CD14-positive monocyte (primary cell): ENCODE measurements around the gene GPR21. TPM values are rescaled to one million over a fixed set of nuclear protein-coding genes. Genes with fewer than 3 reads are reported as not detected.

Source experiments
- DNase-seq, 3 donors: peaks; one replicate each; pipeline ENCODE4 v3.0.0-alpha.2; 2011 to 2022
- H2AFZ ChIP-seq: 2 replicates; pipeline ENCODE4 v1.6.0; 2012; ENCODE audit warnings: mild to moderate bottlenecking, low read depth, low read length, inconsistent platforms; ENCODE audit not compliant: insufficient read depth, poor library complexity, severe bottlenecking
- H3K27ac ChIP-seq, 2 donors: 1 replicate in 1 of 2; 2 replicates in 1 of 2; pipeline ENCODE4 v1.5.1; 2012 to 2013; ENCODE audit warnings: low read length in 2 of 2, control low read depth in 1 of 2, inconsistent platforms in 1 of 2, low read depth in 1 of 2, mild to moderate bottlenecking in 1 of 2
- H3K27me3 ChIP-seq, 2 donors: one replicate each; pipeline versions ENCODE4 v1.6.0 to v1.6.1; 2011 to 2013; ENCODE audit warnings: low read length in 2 of 2; ENCODE audit not compliant: control insufficient read depth in 2 of 2, insufficient read depth in 2 of 2
- H3K36me3 ChIP-seq, 2 donors: replicated peaks in 1 of 2; 1 replicate in 1 of 2; 2 replicates in 1 of 2; pipeline versions ENCODE4 v1.5.1 to v1.6.1; 2012 to 2013; ENCODE audit warnings: low read length in 2 of 2, control low read depth in 1 of 2, inconsistent platforms in 1 of 2, mild to moderate bottlenecking in 1 of 2; ENCODE audit not compliant: insufficient read depth in 2 of 2, control insufficient read depth in 1 of 2
- H3K4me1 ChIP-seq, 2 donors: 1 replicate in 1 of 2; 2 replicates in 1 of 2; pipeline versions ENCODE4 v1.5.1 to v1.6.1; 2012 to 2013; ENCODE audit warnings: low read length in 2 of 2, control low read depth in 1 of 2, inconsistent platforms in 1 of 2, mild to moderate bottlenecking in 1 of 2, moderate library complexity in 1 of 2; ENCODE audit not compliant: insufficient read depth in 2 of 2, control insufficient read depth in 1 of 2
- H3K4me2 ChIP-seq: replicated peaks from 2 replicates; pipeline ENCODE3; 2012; ENCODE audit warnings: low read length, moderate library complexity, mild to moderate bottlenecking; ENCODE audit not compliant: poor library complexity, severe bottlenecking; ENCODE audit errors: extremely low read depth
- H3K4me3 ChIP-seq, 3 experiments: fragments of 200-600 bp in 1 of 3; sonication (generic) in 1 of 3; replicated peaks in 1 of 3; 1 replicate in 2 of 3; 2 replicates in 1 of 3; pipeline ENCODE4 v1.5.1; 2011 to 2013; ENCODE audit warnings: low read length in 3 of 3, mild to moderate bottlenecking in 3 of 3, control low read depth in 2 of 3, low read depth in 2 of 3, inconsistent platforms in 1 of 3, moderate library complexity in 1 of 3
- H3K79me2 ChIP-seq: 2 replicates; pipeline ENCODE4 v1.6.0; 2012; ENCODE audit warnings: mild to moderate bottlenecking, control low read depth, inconsistent platforms, low read length, moderate library complexity; ENCODE audit not compliant: insufficient read depth
- H3K9ac ChIP-seq: 2 replicates; pipeline ENCODE4 v1.6.0; 2017; ENCODE audit warnings: low read length, mild to moderate bottlenecking; ENCODE audit not compliant: insufficient read depth, poor library complexity, severe bottlenecking
- H3K9me3 ChIP-seq, 2 donors: replicated peaks in 1 of 2; 1 replicate in 1 of 2; 2 replicates in 1 of 2; pipeline versions ENCODE4 v1.5.1 to v1.6.1; 2012 to 2013; ENCODE audit warnings: low read length in 2 of 2, control low read depth in 1 of 2; ENCODE audit not compliant: control insufficient read depth in 1 of 2, insufficient read depth in 1 of 2
- H4K20me1 ChIP-seq: 2 replicates; pipeline ENCODE4 v1.6.0; 2012; ENCODE audit warnings: mild to moderate bottlenecking, low read length, control low read depth, moderate library complexity; ENCODE audit not compliant: insufficient read depth
- H3K27ac Mint-ChIP-seq, 7 donors: one replicate each; pipeline ENCODE4 v1.8.0; 2020; ENCODE audit warnings: mild to moderate bottlenecking in 7 of 7, mixed read lengths in 7 of 7, moderate library complexity in 6 of 7, inconsistent platforms in 2 of 7
- H3K27me3 Mint-ChIP-seq, 3 donors: one replicate each; pipeline ENCODE4 v1.8.0; 2021 to 2022; ENCODE audit warnings: low read depth in 3 of 3, mild to moderate bottlenecking in 3 of 3, mixed read lengths in 3 of 3, moderate library complexity in 3 of 3, inconsistent platforms in 1 of 3
- H3K36me3 Mint-ChIP-seq, 2 donors: one replicate each; pipeline ENCODE4 v1.8.0; 2020; ENCODE audit warnings: mixed read lengths in 2 of 2, inconsistent platforms in 1 of 2, mild to moderate bottlenecking in 1 of 2
- H3K4me1 Mint-ChIP-seq: one replicate; pipeline ENCODE4 v1.8.0; 2020; ENCODE audit warnings: mild to moderate bottlenecking, mixed read lengths
- H3K4me3 Mint-ChIP-seq, 2 donors: one replicate each; pipeline ENCODE4 v1.8.0; 2020; ENCODE audit warnings: mild to moderate bottlenecking in 2 of 2, mixed read lengths in 2 of 2, moderate library complexity in 1 of 2
- H3K9me3 Mint-ChIP-seq, 7 donors: one replicate each; pipeline ENCODE4 v1.8.0; 2020 to 2022; ENCODE audit warnings: mixed read lengths in 7 of 7, mild to moderate bottlenecking in 6 of 7, moderate library complexity in 6 of 7, inconsistent platforms in 2 of 7
- WGBS: methylation state at CpG from one replicate; pipeline ENCODE4 v1.1.5; 2013; ENCODE audit warnings: missing lambda C conversion rate; ENCODE audit not compliant: insufficient coverage; 5-methylcytosine and 5-hydroxymethylcytosine counted together
- intact Hi-C, 2 donors: fragments of 100-400 bp; cut with micrococcal nuclease; formaldehyde crosslinking; loops; one replicate each; pipeline versions ENCODE4 v1.15.0 to v1.15.1; 2023
- polyA plus RNA-seq, 3 donors: library from polyadenylated mRNA; depleted of rRNA in 1 of 3; unstranded in 2 of 3; stranded (reverse) in 1 of 3; fragments of 300-500 nt in 2 of 3; fragments of >200 nt in 1 of 3; fragmentation: Illumina TruSeq in 2 of 3; gene quantifications; 1 replicate in 2 of 3; 2 replicates in 1 of 3; pipeline ENCODE4 v1.2.3, GENCODE V29; 2012 to 2021
- TF ChIP-seq, protein P1 (sequence below): fragments of 200-600 bp; IDR thresholded peaks from one replicate; pipeline ENCODE4 v1.8.0; 2022; ENCODE audit warnings: antibody characterized with exemption, mild to moderate bottlenecking

The GPR21 gene
- polyA plus RNA-seq, 3 donors: 0.39 TPM; not detected in 2

DNA sequence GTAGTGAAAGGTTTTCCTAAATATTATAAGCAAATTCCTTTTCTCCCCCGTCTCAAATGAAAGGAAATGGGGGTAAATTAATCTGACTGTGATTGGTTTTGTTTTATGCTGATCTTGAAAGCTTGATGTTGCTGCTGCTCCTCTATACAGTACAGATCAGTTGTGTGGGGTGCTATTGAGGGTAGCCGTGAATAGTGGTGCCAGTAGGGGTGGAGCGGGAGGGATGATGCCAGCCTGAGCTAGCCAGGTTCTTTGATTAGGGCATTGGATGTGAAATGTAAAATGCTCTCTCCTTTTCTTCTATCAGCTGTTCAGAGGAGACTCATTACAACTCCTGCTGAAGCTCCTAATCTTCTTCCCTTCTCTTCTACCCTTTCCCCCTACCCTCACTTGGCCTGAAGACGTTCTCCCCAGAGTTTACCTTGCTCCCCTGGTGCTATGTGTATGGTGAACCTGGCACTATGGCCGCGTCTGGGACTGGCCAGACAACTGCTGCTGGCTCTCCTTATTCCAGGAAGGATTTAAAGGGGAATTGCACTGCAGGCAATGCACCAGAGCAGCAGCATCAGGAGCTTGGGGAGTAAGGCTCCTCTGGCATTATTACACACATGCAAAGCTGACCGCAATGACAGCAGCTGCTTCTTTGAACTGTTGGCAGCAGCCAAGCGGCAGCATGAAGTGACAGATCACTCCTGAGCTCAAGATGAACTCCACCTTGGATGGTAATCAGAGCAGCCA is 566 bp downstream of the GPR21 start:
- Mint-ChIP-seq H3K4me3 (no peak overlapping the region), H3K4me1 (peaks cover 26% of the 10 kb centered on the region), H3K27me3 (peaks cover 6 to 12% (median 8%) of the 10 kb centered on the region in 3 donors), H3K36me3 (peaks cover 55 to 61% of the 10 kb centered on the region in 2 donors), H3K9me3 (peaks cover 0 to 3% (median 0%) of the 10 kb centered on the region in 7 donors), H3K27ac (peak overlapping the region in 1 of 7 donors; percentile 24)
- intact Hi-C loops: no loop called here
- Histone ChIP-seq H3K4me3 (no peak overlapping the region), H3K79me2 (no peaks in the 10 kb centered on the region), H4K20me1 (peaks cover 21% of the 10 kb centered on the region), H3K27ac (no peak overlapping the region), H3K36me3 (peaks cover 13 to 53% of the 10 kb centered on the region in 2 donors), H3K9ac (no peak overlapping the region), H3K4me1 (peaks cover 0 to 5% of the 10 kb centered on the region in 2 donors), H2AFZ (no peak overlapping the region), H3K4me2 (no peak overlapping the region), H3K27me3 (peaks cover 0 to 3% of the 10 kb centered on the region in 2 donors), H3K9me3 (no peaks in the 10 kb centered on the region)
- DNase-seq: no peak
- TF ChIP-seq, protein P1, sequence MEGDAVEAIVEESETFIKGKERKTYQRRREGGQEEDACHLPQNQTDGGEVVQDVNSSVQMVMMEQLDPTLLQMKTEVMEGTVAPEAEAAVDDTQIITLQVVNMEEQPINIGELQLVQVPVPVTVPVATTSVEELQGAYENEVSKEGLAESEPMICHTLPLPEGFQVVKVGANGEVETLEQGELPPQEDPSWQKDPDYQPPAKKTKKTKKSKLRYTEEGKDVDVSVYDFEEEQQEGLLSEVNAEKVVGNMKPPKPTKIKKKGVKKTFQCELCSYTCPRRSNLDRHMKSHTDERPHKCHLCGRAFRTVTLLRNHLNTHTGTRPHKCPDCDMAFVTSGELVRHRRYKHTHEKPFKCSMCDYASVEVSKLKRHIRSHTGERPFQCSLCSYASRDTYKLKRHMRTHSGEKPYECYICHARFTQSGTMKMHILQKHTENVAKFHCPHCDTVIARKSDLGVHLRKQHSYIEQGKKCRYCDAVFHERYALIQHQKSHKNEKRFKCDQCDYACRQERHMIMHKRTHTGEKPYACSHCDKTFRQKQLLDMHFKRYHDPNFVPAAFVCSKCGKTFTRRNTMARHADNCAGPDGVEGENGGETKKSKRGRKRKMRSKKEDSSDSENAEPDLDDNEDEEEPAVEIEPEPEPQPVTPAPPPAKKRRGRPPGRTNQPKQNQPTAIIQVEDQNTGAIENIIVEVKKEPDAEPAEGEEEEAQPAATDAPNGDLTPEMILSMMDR: no peak
- 6% methylated on average over 4 of the region's 8 CpGs for WGBS

DNA sequence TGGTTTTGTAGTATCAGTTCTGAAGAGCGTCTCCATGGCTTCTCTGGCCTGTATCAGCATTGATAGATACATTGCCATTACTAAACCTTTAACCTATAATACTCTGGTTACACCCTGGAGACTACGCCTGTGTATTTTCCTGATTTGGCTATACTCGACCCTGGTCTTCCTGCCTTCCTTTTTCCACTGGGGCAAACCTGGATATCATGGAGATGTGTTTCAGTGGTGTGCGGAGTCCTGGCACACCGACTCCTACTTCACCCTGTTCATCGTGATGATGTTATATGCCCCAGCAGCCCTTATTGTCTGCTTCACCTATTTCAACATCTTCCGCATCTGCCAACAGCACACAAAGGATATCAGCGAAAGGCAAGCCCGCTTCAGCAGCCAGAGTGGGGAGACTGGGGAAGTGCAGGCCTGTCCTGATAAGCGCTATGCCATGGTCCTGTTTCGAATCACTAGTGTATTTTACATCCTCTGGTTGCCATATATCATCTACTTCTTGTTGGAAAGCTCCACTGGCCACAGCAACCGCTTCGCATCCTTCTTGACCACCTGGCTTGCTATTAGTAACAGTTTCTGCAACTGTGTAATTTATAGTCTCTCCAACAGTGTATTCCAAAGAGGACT is 1.5 kb downstream of the GPR21 start:
- H3K4me3 Mint-ChIP-seq: no peak overlapping the region
- 20% methylated on average over 1 of the region's 13 CpGs for WGBS
- H3K9me3 ChIP-seq: no peaks in the 10 kb centered on the region
- peaks cover 3 to 48% of the 10 kb centered on the region in 2 donors for H3K36me3 ChIP-seq
- peaks cover 26% of the 10 kb centered on the region for H4K20me1 ChIP-seq
- H3K36me3 Mint-ChIP-seq: peaks cover 49 to 53% of the 10 kb centered on the region in 2 donors
- peaks cover 0 to 3% of the 10 kb centered on the region in 2 donors for H3K27me3 ChIP-seq
- no peak overlapping the region for H3K27ac ChIP-seq
- intact Hi-C loops: no loop called here
- TF ChIP-seq, protein P1: no peak
- H3K4me2 ChIP-seq: no peak overlapping the region
- no peak overlapping the region for H3K27ac Mint-ChIP-seq
- H3K79me2 ChIP-seq: no peaks in the 10 kb centered on the region
- H3K4me3 ChIP-seq: no peak overlapping the region
- peaks cover 0 to 5% of the 10 kb centered on the region in 2 donors for H3K4me1 ChIP-seq
- H3K9me3 Mint-ChIP-seq: peaks cover 0 to 3% (median 0%) of the 10 kb centered on the region in 7 donors
- DNase-seq: peak in 1 of 3 donors; percentile 3
- peaks cover 6 to 12% (median 8%) of the 10 kb centered on the region in 3 donors for H3K27me3 Mint-ChIP-seq
- H3K4me1 Mint-ChIP-seq: peaks cover 26% of the 10 kb centered on the region
- H2AFZ ChIP-seq: no peak overlapping the region
- H3K9ac ChIP-seq: no peak overlapping the region
